ENCODE measurements around the gene MYO7B. TPM values are rescaled to one million over a fixed set of nuclear protein-coding genes. Genes with fewer than 3 reads are reported as not detected.
A peak's percentile ranks its signal among the peaks of the same experiment; 100 is the strongest.

Gene MYO7B
- total RNA-seq, 1 donor from 2014 or later = 5.2 TPM

- DNase-seq = no peak
- no peak for TF ChIP-seq CTCF (IDR thresholded peaks at IDR 0.05)
Observed at GRCh38 chr2:127638361-127639110, 103.1 kb downstream of the MYO7B start.

GRCh38 chr2:127639111-127639474 is 103.6 kb downstream of the MYO7B start:
- H3K27ac ChIP-seq = peak overlapping the region; percentile 83

More at GRCh38 chr2:127638361-127639110, 103.1 kb downstream of the MYO7B start:
- peak; percentile 3 to 28 for ATAC-seq
- Histone ChIP-seq H3K27me3 (ENCODE audit: low read depth) (no peaks in the 10 kb centered on the region), H3K4me3 (no peak overlapping the region), H3K27ac (peak overlapping the region; percentile 83), H3K36me3 (peaks cover 12% of the 10 kb centered on the region), H3K9me3 (no peaks in the 10 kb centered on the region), H3K4me1 (peaks cover 62% of the 10 kb centered on the region)
- intact Hi-C loops (cut with DNase I) = no loop called here

GRCh38 chr2:127640082-127641072 is 104.9 kb downstream of the MYO7B start:
- no peaks in the 10 kb centered on the region for H3K9me3 ChIP-seq
- peak overlapping the region; percentile 56 for H3K27ac ChIP-seq
- TF ChIP-seq CTCF (IDR thresholded peaks at IDR 0.05) = peak; percentile 5
- no peak for DNase-seq
- peaks cover 15% of the 10 kb centered on the region for H3K36me3 ChIP-seq
- H3K27me3 ChIP-seq (ENCODE audit: low read depth) = no peaks in the 10 kb centered on the region
- ATAC-seq = no peak
- peaks cover 55% of the 10 kb centered on the region for H3K4me1 ChIP-seq
- H3K4me3 ChIP-seq = no peak overlapping the region
- intact Hi-C loops (cut with DNase I) = no loop called here

More at GRCh38 chr2:127639111-127639474, 103.6 kb downstream of the MYO7B start:
- no peak overlapping the region for H3K4me3 ChIP-seq
- H3K9me3 ChIP-seq = no peaks in the 10 kb centered on the region
- no peak for DNase-seq
- intact Hi-C loops (cut with DNase I) = no loop called here
- no peak for ATAC-seq
- H3K36me3 ChIP-seq = peaks cover 12% of the 10 kb centered on the region
- no peak for TF ChIP-seq CTCF (IDR thresholded peaks at IDR 0.05)
- peaks cover 57% of the 10 kb centered on the region for H3K4me1 ChIP-seq
- no peaks in the 10 kb centered on the region for H3K27me3 ChIP-seq (ENCODE audit: low read depth)

- DNase-seq = no peak
- no peaks in the 10 kb centered on the region for H3K9me3 ChIP-seq
- no peak for TF ChIP-seq CTCF (IDR thresholded peaks at IDR 0.05)
- H3K36me3 ChIP-seq = peaks cover 15% of the 10 kb centered on the region
- no peak overlapping the region for H3K4me3 ChIP-seq
- H3K27ac ChIP-seq = peak overlapping the region; percentile 56
- intact Hi-C loops (cut with DNase I) = no loop called here
- peaks cover 53% of the 10 kb centered on the region for H3K4me1 ChIP-seq
- ATAC-seq = no peak
- no peaks in the 10 kb centered on the region for H3K27me3 ChIP-seq (ENCODE audit: low read depth)
Observed at GRCh38 chr2:127641133-127641532, 105.7 kb downstream of the MYO7B start.

GRCh38 chr2:127641846-127642507 is 106.5 kb downstream of the MYO7B start:
- peaks cover 53% of the 10 kb centered on the region for H3K4me1 ChIP-seq
- no peaks in the 10 kb centered on the region for H3K9me3 ChIP-seq
- DNase-seq = no peak
- TF ChIP-seq CTCF (IDR thresholded peaks at IDR 0.05) = no peak
- H3K27ac ChIP-seq = peak overlapping the region; percentile 56
- H3K4me3 ChIP-seq = no peak overlapping the region
- no peaks in the 10 kb centered on the region for H3K27me3 ChIP-seq (ENCODE audit: low read depth)
- no peak for ATAC-seq
- H3K36me3 ChIP-seq = peaks cover 15% of the 10 kb centered on the region
- intact Hi-C loops (cut with DNase I) = no loop called here
